GM12878 (cell line): Measurements from ENCODE around the gene NDST4. TPM values are rescaled to one million over a fixed set of nuclear protein-coding genes. Genes with fewer than 3 reads are reported as not detected.

Source experiments
- ATAC-seq: fragments of 200-7000 bp; cut with Tn5 transposase; 3 replicates; pipeline ENCODE4 v1.9.1; 2020; ENCODE audit warnings: mild to moderate bottlenecking, moderate library complexity
- BruUV-seq: library from RNA; stranded (reverse); fragments of 400-500 nt; replicated peaks from 2 replicates; lab custom pipeline; 2021; lab: Mats Ljungman, UMichigan
- CTCF ChIA-PET: fragments of 300-600 bp; sonication (Branson Sonifier 250); formaldehyde crosslinking; extraction: SDS; loops from one replicate; lab custom pipeline; 2021; ENCODE audit warnings: inconsistent platforms; lab: Yijun Ruan, JAX
- POLR2A ChIA-PET: fragments of 350-600 bp; formaldehyde crosslinking; extraction: SDS; loops from one replicate; lab custom pipeline; 2021; ENCODE audit warnings: inconsistent platforms; lab: Charles Lee
- RAD21 ChIA-PET: fragments of 300-600 bp; sonication (Branson Sonifier 250); formaldehyde crosslinking; loops from one replicate; lab custom pipeline; 2023; ENCODE audit warnings: antibody characterized with exemption; ENCODE audit not compliant: unreplicated experiment; lab: Charles Lee
- SMC1A ChIA-PET: fragments of 300-600 bp; sonication (Branson Sonifier 250); formaldehyde crosslinking; loops from one replicate; lab custom pipeline; 2023; ENCODE audit not compliant: unreplicated experiment, uncharacterized antibody; lab: Charles Lee
- DNase-seq: peaks from one replicate; pipeline ENCODE4 v3.0.0-alpha.2; 2011; ENCODE audit warnings: low read depth, low spot score
- FAIRE-seq: peaks from 3 replicates; lab custom pipeline; 2011; peaks lifted over from hg19 to GRCh38; lab: Jason Lieb, UNC
- H2AFZ ChIP-seq: 2 replicates; pipeline ENCODE4 v1.6.0; 2011; ENCODE audit warnings: low read depth, low read length, control low read depth; ENCODE audit not compliant: control insufficient read depth
- H3K27ac ChIP-seq: 2 replicates; pipeline ENCODE4 v1.5.1; 2011; ENCODE audit warnings: control low read depth; ENCODE audit not compliant: control insufficient read depth, insufficient read depth
- H3K27me3 ChIP-seq, 2 experiments: replicated peaks in 1 of 2; 2 replicates each; pipeline versions ENCODE4 v1.6.0 to v1.6.1; 2011; ENCODE audit warnings: low read length in 1 of 2; ENCODE audit not compliant: control insufficient read depth in 2 of 2, insufficient read depth in 2 of 2
- H3K36me3 ChIP-seq, 2 experiments: 2 replicates each; pipeline ENCODE4 v1.5.1; 2011; ENCODE audit warnings: low read length in 1 of 2; ENCODE audit not compliant: control insufficient read depth in 2 of 2, insufficient read depth in 2 of 2
- H3K4me1 ChIP-seq: 2 replicates; pipeline ENCODE4 v1.6.1; 2011; ENCODE audit warnings: mild to moderate bottlenecking, low read length, moderate library complexity, mixed read lengths; ENCODE audit not compliant: control insufficient read depth, insufficient read depth
- H3K4me2 ChIP-seq: 2 replicates; pipeline ENCODE4 v1.6.0; 2011; ENCODE audit warnings: control low read depth; ENCODE audit not compliant: control insufficient read depth, insufficient read depth
- H3K4me3 ChIP-seq: fragments of 200-600 bp; sonication (generic); 2 replicates; pipeline ENCODE4 v1.5.1; 2016
- H3K79me2 ChIP-seq: 2 replicates; pipeline ENCODE4 v1.6.0; 2011; ENCODE audit warnings: low read length; ENCODE audit not compliant: control insufficient read depth, insufficient read depth
- H3K9ac ChIP-seq: 2 replicates; pipeline ENCODE4 v1.8.0; 2011; ENCODE audit warnings: low read length, control low read depth, mixed read lengths; ENCODE audit not compliant: control insufficient read depth, insufficient read depth
- H3K9me3 ChIP-seq: replicated peaks from 3 replicates; pipeline ENCODE4 v1.5.1; 2011; ENCODE audit warnings: mild to moderate bottlenecking, low read length; ENCODE audit not compliant: control insufficient read depth, insufficient read depth
- H4K20me1 ChIP-seq: 2 replicates; pipeline ENCODE4 v1.6.0; 2011; ENCODE audit not compliant: control insufficient read depth, insufficient read depth
- BACH1 ChIP-seq: fragments of 450-650 bp; IDR thresholded peaks from 2 replicates; pipeline ENCODE4 v1.6.1; 2017; ENCODE audit warnings: mild to moderate bottlenecking, borderline replicate concordance
- EED ChIP-seq: sonication (generic); IDR thresholded peaks from 2 replicates; pipeline ENCODE4 v1.6.1; 2016; ENCODE audit warnings: antibody characterized with exemption, low read depth
- FOS ChIP-seq: IDR thresholded peaks from 3 replicates; pipeline ENCODE4 v1.6.1; 2011; ENCODE audit warnings: borderline replicate concordance; ENCODE audit not compliant: insufficient read length; ENCODE audit errors: extremely low read depth
- GATAD2B ChIP-seq: fragments of 450-650 bp; conservative IDR thresholded peaks from 2 replicates; pipeline ENCODE4 v1.6.1; 2017; ENCODE audit warnings: low read depth, mild to moderate bottlenecking, moderate library complexity
- IRF5 ChIP-seq: fragments of 450-650 bp; IDR thresholded peaks from 2 replicates; pipeline ENCODE4 v1.6.1; 2017; ENCODE audit warnings: borderline replicate concordance
- KAT2A ChIP-seq: conservative IDR thresholded peaks from 2 replicates; pipeline ENCODE4 v1.6.1; 2011; ENCODE audit warnings: low read depth, low read length; ENCODE audit not compliant: control insufficient read depth
- KLF5 ChIP-seq: fragments of 450-650 bp; IDR thresholded peaks from 2 replicates; pipeline ENCODE4 v1.6.1; 2014; ENCODE audit warnings: mild to moderate bottlenecking; ENCODE audit not compliant: partially characterized antibody
- MEF2B ChIP-seq: fragments of 450-650 bp; IDR thresholded peaks from 2 replicates; pipeline ENCODE4 v1.6.1; 2018; ENCODE audit warnings: mild to moderate bottlenecking, moderate library complexity; ENCODE audit not compliant: partially characterized antibody, poor library complexity, severe bottlenecking
- MTA2 ChIP-seq: fragments of 450-650 bp; IDR thresholded peaks from 2 replicates; pipeline ENCODE4 v1.6.1; 2016; ENCODE audit warnings: low read depth, mild to moderate bottlenecking, moderate library complexity
- MTA3 ChIP-seq: IDR thresholded peaks from 2 replicates; pipeline ENCODE4 v1.6.1; 2012; ENCODE audit warnings: low read length, inconsistent platforms, borderline replicate concordance
- MYB ChIP-seq: fragments of 150-350 bp; IDR thresholded peaks from 2 replicates; pipeline ENCODE4 v1.6.1; 2014; ENCODE audit warnings: mild to moderate bottlenecking, low read depth, low read length, borderline replicate concordance
- PKNOX1 ChIP-seq: fragments of 450-650 bp; IDR thresholded peaks from 2 replicates; pipeline ENCODE4 v1.6.1; 2016; ENCODE audit warnings: mild to moderate bottlenecking
- REST ChIP-seq: IDR thresholded peaks from 2 replicates; pipeline ENCODE4 v1.6.1; 2012; ENCODE audit warnings: mild to moderate bottlenecking, low read depth, low read length
- RFX5 ChIP-seq: IDR thresholded peaks from 2 replicates; pipeline ENCODE4 v1.6.1; 2011; ENCODE audit warnings: low read depth, low read length, improper control_type of control experiment
- SPI1 ChIP-seq: IDR thresholded peaks from 2 replicates; pipeline ENCODE4 v1.6.1; 2011; ENCODE audit warnings: low read depth, mild to moderate bottlenecking, low read length, moderate library complexity, borderline replicate concordance; ENCODE audit not compliant: insufficient read depth
- SUPT20H ChIP-seq: IDR thresholded peaks from 2 replicates; pipeline ENCODE4 v1.6.1; 2011; ENCODE audit warnings: low read depth, mild to moderate bottlenecking, low read length, moderate library complexity, borderline replicate concordance; ENCODE audit not compliant: control insufficient read depth
- ZSCAN29 ChIP-seq: fragments of 450-650 bp; IDR thresholded peaks from 2 replicates; pipeline ENCODE4 v1.6.1; 2017; ENCODE audit warnings: mild to moderate bottlenecking, moderate library complexity
- WGBS: methylation state at CpG from one replicate; pipeline ENCODE4 v1.1.6; 2016; ENCODE audit warnings: low lambda C conversion rate; ENCODE audit not compliant: insufficient replicate concordance, insufficient coverage; ENCODE audit errors: missing lambda C conversion rate; 5-methylcytosine and 5-hydroxymethylcytosine counted together
- in situ Hi-C: fragments of 300-500 bp; cut with MboI; formaldehyde crosslinking; loops from 9 replicates; pipeline ENCODE4 v1.14.3; 2018; ENCODE audit warnings: mixed read lengths
- intact Hi-C: fragments of 100-400 bp; cut with micrococcal nuclease; formaldehyde crosslinking; loops from one replicate; pipeline ENCODE4 v1.14.2; 2022; ENCODE audit not compliant: unreplicated experiment
- polyA plus RNA-seq, 11 experiments: library from polyadenylated mRNA; depleted of rRNA in 4 of 11; unstranded in 6 of 11; stranded (reverse) in 5 of 11; fragments of >200 nt; fragmentation: Nextera tagmentation in 4 of 11; fragmentation: Illumina TruSeq in 1 of 11; extraction: Ambion mirVana in 4 of 11; extraction: Trizol in 1 of 11; gene quantifications; 1 replicate in 1 of 11; 2 replicates in 10 of 11; pipeline versions ENCODE4 v1.2.1 to v1.2.3, GENCODE V29; 2011 to 2016; ENCODE audit warnings: inconsistent platforms in 2 of 11, missing spikeins in 2 of 11, low read depth in 1 of 11
- total RNA-seq, 4 experiments: library from RNA; depleted of rRNA in 3 of 4; stranded (reverse); fragments of >200 nt in 3 of 4; fragmentation: Illumina TruSeq in 1 of 4; extraction: Trizol in 1 of 4; gene quantifications; 2 replicates each; pipeline versions ENCODE4 v1.2.1 to v1.2.3, GENCODE V29; 2013 to 2021

The NDST4 gene
- total and polyA plus RNA-seq, 10 of the 15 experiments (the other 5 are each of a cell fraction or from before 2014, with no cell fraction given), result 0.04 to 0.11 (median 0.07) TPM; not detected in 6

- FAIRE-seq (no peak), DNase-seq (no peak), ATAC-seq (no peak)
- no peaks in the 10 kb centered on the region for H3K9me3 ChIP-seq
- POLR2A ChIA-PET, result no interaction called here
- H3K4me2 ChIP-seq, result no peak overlapping the region
- H4K20me1 ChIP-seq, result no peaks in the 10 kb centered on the region
- in situ Hi-C loops, result no loop called here
- peaks cover 0 to 1% of the 10 kb centered on the region in 2 experiments; a peak in 1 of 4 replicates for H3K27me3 ChIP-seq
- no peak overlapping the region for H3K27ac ChIP-seq
- H3K36me3 ChIP-seq, result no peaks in the 10 kb centered on the region
- SMC1A ChIA-PET, result no interaction called here
- CTCF ChIA-PET, result no interaction called here
- no peak overlapping the region for H3K4me3 ChIP-seq
- intact Hi-C loops, result no loop called here
- H3K79me2 ChIP-seq, result no peaks in the 10 kb centered on the region
- no peaks in the 10 kb centered on the region for H3K4me1 ChIP-seq
- 61% methylated on average over 3 of the region's 3 CpGs for WGBS
- TF ChIP-seq PKNOX1, result no peak
- TF ChIP-seq ZSCAN29, result no peak
- TF ChIP-seq IRF5, result no peak
- no peak for TF ChIP-seq KAT2A
- TF ChIP-seq FOS, result no peak
- no peak for TF ChIP-seq MEF2B
- no peak for TF ChIP-seq MYB
- no peak for TF ChIP-seq REST
- TF ChIP-seq MTA3, result no peak
- no peak for TF ChIP-seq BACH1
- TF ChIP-seq EED, result no peak
- TF ChIP-seq SUPT20H, result no peak
- TF ChIP-seq MTA2, result no peak
- TF ChIP-seq SPI1, result no peak
- no peak for TF ChIP-seq RFX5
- no peak for TF ChIP-seq GATAD2B
- no peak for TF ChIP-seq KLF5
- H3K9ac ChIP-seq, result no peak overlapping the region
- RAD21 ChIA-PET, result no interaction called here
- no peak overlapping the region for H2AFZ ChIP-seq
- BruUV-seq, result no TSS peak
Measured at GRCh38 chr4:114783215-114783595, 330.2 kb downstream of the NDST4 start.
